Activated CD8-positive, alpha-beta T cell treated with anti-CD3 and anti-CD28 coated beads, Interleukin-2, amount 10 ng/mL, durations not matched to agents 7 days and 5 days (primary cell): ENCODE data around the gene LIMS1. TPM values are rescaled to one million over a fixed set of nuclear protein-coding genes. Genes with fewer than 3 reads are reported as not detected.
"Not testable (repeated sequence)": the region's sequence is repeated elsewhere in the genome, so short reads cannot be mapped to it uniquely, and the experiment has no call there.

Source experiments
- ATAC-seq: fragments of 150-1000 bp; cut with Tn5 transposase; one replicate; pipeline ENCODE4 v1.10.0; 2021; ENCODE audit warnings: moderate library complexity
- CTCF ChIA-PET: fragments of 350-600 bp; sonication (Branson Sonifier 250); formaldehyde crosslinking; loops from one replicate; lab custom pipeline; 2021; ENCODE audit warnings: antibody characterized with exemption; lab: Charles Lee
- POLR2A ChIA-PET: fragments of 350-600 bp; sonication (Branson Sonifier 250); formaldehyde crosslinking; loops from one replicate; lab custom pipeline; 2021; ENCODE audit warnings: antibody characterized with exemption; lab: Charles Lee
- DNase-seq: peaks from one replicate; pipeline ENCODE4 v3.0.0-alpha.2; 2020
- H3K27ac Mint-ChIP-seq: one replicate; pipeline ENCODE4 v1.8.0; 2021; ENCODE audit warnings: mild to moderate bottlenecking, mixed read lengths
- H3K27me3 Mint-ChIP-seq: one replicate; pipeline ENCODE4 v1.8.0; 2021; ENCODE audit warnings: low read depth, mixed read lengths
- H3K36me3 Mint-ChIP-seq: one replicate; pipeline ENCODE4 v1.8.0; 2021; ENCODE audit warnings: low read depth, mixed read lengths
- H3K4me1 Mint-ChIP-seq: one replicate; pipeline ENCODE4 v1.8.0; 2021; ENCODE audit warnings: low read depth, mixed read lengths
- H3K4me3 Mint-ChIP-seq: one replicate; pipeline ENCODE4 v1.8.0; 2021; ENCODE audit warnings: mild to moderate bottlenecking, mixed read lengths
- H3K9me3 Mint-ChIP-seq: one replicate; pipeline ENCODE4 v1.8.0; 2022; ENCODE audit warnings: mixed read lengths; ENCODE audit not compliant: insufficient read depth
- total RNA-seq, 2 experiments: library from RNA; stranded (reverse); gene quantifications; one replicate each; pipeline ENCODE4 v1.2.3, GENCODE V29; 2021

LIMS1 gene
- total RNA-seq, 2 experiments from 2014 or later: 36.4 to 41.1 TPM

GRCh38 chr2:108553209-108553919 lies 19.1 kb downstream of the LIMS1 start:
- no peak overlapping the region for H3K27ac Mint-ChIP-seq
- POLR2A ChIA-PET: no interaction called here
- no peak for ATAC-seq
- H3K36me3 Mint-ChIP-seq: no peaks in the 10 kb centered on the region
- H3K4me3 Mint-ChIP-seq: no peak overlapping the region
- no peak for DNase-seq
- no peaks in the 10 kb centered on the region for H3K27me3 Mint-ChIP-seq
- no peaks in the 10 kb centered on the region for H3K9me3 Mint-ChIP-seq
- CTCF ChIA-PET: no interaction called here
- no peaks in the 10 kb centered on the region for H3K4me1 Mint-ChIP-seq

GRCh38 chr2:108554528-108554927 lies 20.3 kb downstream of the LIMS1 start:
- H3K36me3 Mint-ChIP-seq: no peaks in the 10 kb centered on the region
- CTCF ChIA-PET: interaction anchor here (1.0 kb wide), 1 partner anchor 29 kb away, joined by 4 read pairs; no protein-coding TSS in a partner anchor
- H3K4me3 Mint-ChIP-seq: no peak overlapping the region
- no peak overlapping the region for H3K27ac Mint-ChIP-seq
- no peaks in the 10 kb centered on the region for H3K9me3 Mint-ChIP-seq
- DNase-seq (no peak), ATAC-seq (no peak)
- no peaks in the 10 kb centered on the region for H3K4me1 Mint-ChIP-seq
- POLR2A ChIA-PET: no interaction called here
- H3K27me3 Mint-ChIP-seq: no peaks in the 10 kb centered on the region

- CTCF ChIA-PET: interaction anchor here (1.2 kb wide), 1 partner anchor 19 kb away, joined by 3 read pairs; no protein-coding TSS in a partner anchor
- Mint-ChIP-seq H3K4me1 (no peaks in the 10 kb centered on the region), H3K36me3 (no peaks in the 10 kb centered on the region), H3K27me3 (no peaks in the 10 kb centered on the region), H3K4me3 (no peak overlapping the region), H3K9me3 (no peaks in the 10 kb centered on the region), H3K27ac (no peak overlapping the region)
- POLR2A ChIA-PET: no interaction called here
- DNase-seq (no peak), ATAC-seq (no peak)
Measured at GRCh38 chr2:108555572-108555971, 21.3 kb downstream of the LIMS1 start.

GRCh38 chr2:108556581-108556980 lies 22.3 kb downstream of the LIMS1 start:
- ATAC-seq, DNase-seq, H3K4me3 Mint-ChIP-seq, H3K27ac Mint-ChIP-seq, CTCF ChIA-PET, POLR2A ChIA-PET, H3K36me3 Mint-ChIP-seq, H3K27me3 Mint-ChIP-seq, H3K9me3 Mint-ChIP-seq, H3K4me1 Mint-ChIP-seq: not testable (repeated sequence)

- Mint-ChIP-seq H3K4me1 (no peaks in the 10 kb centered on the region), H3K9me3 (no peaks in the 10 kb centered on the region), H3K27me3 (no peaks in the 10 kb centered on the region), H3K4me3 (no peak overlapping the region), H3K36me3 (peaks cover 2% of the 10 kb centered on the region), H3K27ac (no peak overlapping the region)
- POLR2A ChIA-PET: no interaction called here
- CTCF ChIA-PET: interaction anchor here (1.3 kb wide), 1 partner anchor 25 kb away, joined by 3 read pairs; no protein-coding TSS in a partner anchor
- DNase-seq (no peak), ATAC-seq (no peak)
Measured at GRCh38 chr2:108560241-108560811, 26.1 kb downstream of the LIMS1 start.

- Mint-ChIP-seq H3K4me1 (peaks cover 6% of the 10 kb centered on the region), H3K9me3 (no peaks in the 10 kb centered on the region), H3K27ac (no peak overlapping the region), H3K27me3 (no peaks in the 10 kb centered on the region), H3K36me3 (peaks cover 2% of the 10 kb centered on the region), H3K4me3 (no peak overlapping the region)
- DNase-seq (no peak), ATAC-seq (no peak)
- ChIA-PET POLR2A (no interaction called here), CTCF (interaction anchor here (1.3 kb wide), 1 partner anchor 26 kb away, joined by 3 read pairs; no protein-coding TSS in a partner anchor)
Measured at GRCh38 chr2:108560895-108561530, 26.7 kb downstream of the LIMS1 start.

GRCh38 chr2:108562274-108562673 lies 28.0 kb downstream of the LIMS1 start:
- DNase-seq: no peak
- ChIA-PET CTCF (interaction anchor here (1.1 kb wide), 1 partner anchor 74 kb away, joined by 3 read pairs; no protein-coding TSS in a partner anchor), POLR2A (no interaction called here)
- Mint-ChIP-seq H3K4me1 (peaks cover 7% of the 10 kb centered on the region), H3K27me3 (no peaks in the 10 kb centered on the region), H3K4me3 (no peak overlapping the region), H3K36me3 (peaks cover 2% of the 10 kb centered on the region), H3K27ac (no peak overlapping the region), H3K9me3 (no peaks in the 10 kb centered on the region)
- ATAC-seq: no peak

- no peak overlapping the region for H3K4me3 Mint-ChIP-seq
- no peak for ATAC-seq
Measured at GRCh38 chr2:108564510-108564909, 30.2 kb downstream of the LIMS1 start.

GRCh38 chr2:108565778-108566375 lies 31.6 kb downstream of the LIMS1 start:
- DNase-seq (no peak), ATAC-seq (no peak)
- Mint-ChIP-seq H3K9me3 (no peaks in the 10 kb centered on the region), H3K36me3 (peaks cover 2% of the 10 kb centered on the region), H3K27ac (no peak overlapping the region), H3K4me1 (peaks cover 7% of the 10 kb centered on the region), H3K4me3 (no peak overlapping the region), H3K27me3 (no peaks in the 10 kb centered on the region)
- ChIA-PET CTCF (interaction anchor here (0.8 to 2.0 kb wide), 2 partner anchors 18 to 32 kb away, joined by 3 to 7 read pairs; no protein-coding TSS in a partner anchor), POLR2A (no interaction called here)

More at GRCh38 chr2:108564510-108564909, 30.2 kb downstream of the LIMS1 start:
- ChIA-PET CTCF (no interaction called here), POLR2A (interaction anchor here (0.9 kb wide), 1 partner anchor 23 kb away, joined by 3 read pairs; no protein-coding TSS in a partner anchor)
- Mint-ChIP-seq H3K27me3 (no peaks in the 10 kb centered on the region), H3K9me3 (no peaks in the 10 kb centered on the region), H3K27ac (no peak overlapping the region), H3K36me3 (peaks cover 2% of the 10 kb centered on the region), H3K4me1 (peaks cover 7% of the 10 kb centered on the region)
- no peak for DNase-seq

GRCh38 chr2:108570416-108570815 lies 36.1 kb downstream of the LIMS1 start:
- no peaks in the 10 kb centered on the region for H3K9me3 Mint-ChIP-seq

GRCh38 chr2:108571286-108571685 lies 37.0 kb downstream of the LIMS1 start:
- H3K36me3 Mint-ChIP-seq: no peaks in the 10 kb centered on the region
- H3K27ac Mint-ChIP-seq: no peak overlapping the region
- DNase-seq (no peak), ATAC-seq (no peak)
- no peaks in the 10 kb centered on the region for H3K9me3 Mint-ChIP-seq
- POLR2A ChIA-PET: no interaction called here
- H3K4me3 Mint-ChIP-seq: no peak overlapping the region
- peaks cover 4% of the 10 kb centered on the region for H3K4me1 Mint-ChIP-seq
- CTCF ChIA-PET: interaction anchor here (1.1 to 5.0 kb wide), 2 partner anchors 14 to 65 kb away, joined by 5 to 38 read pairs; no protein-coding TSS in a partner anchor
- no peaks in the 10 kb centered on the region for H3K27me3 Mint-ChIP-seq

More at GRCh38 chr2:108570416-108570815, 36.1 kb downstream of the LIMS1 start:
- H3K4me3 Mint-ChIP-seq: no peak overlapping the region
- CTCF ChIA-PET: no interaction called here
- ATAC-seq (no peak), DNase-seq (no peak)
- peaks cover 11% of the 10 kb centered on the region for H3K4me1 Mint-ChIP-seq
- POLR2A ChIA-PET: interaction anchor here (0.6 kb wide), 1 partner anchor 119 kb away, joined by 6 read pairs; no protein-coding TSS in a partner anchor
- H3K27me3 Mint-ChIP-seq: no peaks in the 10 kb centered on the region
- no peak overlapping the region for H3K27ac Mint-ChIP-seq
- no peaks in the 10 kb centered on the region for H3K36me3 Mint-ChIP-seq
